Endothelial cell of umbilical vein (primary cell): ENCODE results near the gene GSTM4. TPM values are rescaled to one million over a fixed set of nuclear protein-coding genes. Genes with fewer than 3 reads are reported as not detected.

Source experiments
- BruUV-seq: library from RNA; stranded (reverse); fragments of 400-500 nt; replicated peaks from 2 replicates; lab custom pipeline; 2021; lab: Mats Ljungman, UMichigan
- CTCF ChIA-PET: fragments of 300-600, 350-600 bp; sonication (Branson Sonifier 250); formaldehyde crosslinking; loops from one replicate; lab custom pipeline; 2021; ENCODE audit warnings: antibody characterized with exemption, inconsistent platforms; lab: Charles Lee
- POLR2A ChIA-PET: fragments of 300-600, 350-600 bp; sonication (Branson Sonifier 250); formaldehyde crosslinking; loops from one replicate; lab custom pipeline; 2021; ENCODE audit warnings: antibody characterized with exemption, inconsistent platforms; lab: Charles Lee
- DNase-seq: peaks from one replicate; pipeline ENCODE4 v3.0.0-alpha.2; 2011; ENCODE audit warnings: low read depth, low spot score
- FAIRE-seq: peaks from 2 replicates; lab custom pipeline; 2011; peaks lifted over from hg19 to GRCh38; lab: Jason Lieb, UNC
- H2AFZ ChIP-seq: 2 replicates; pipeline ENCODE4 v1.6.0; 2012; ENCODE audit warnings: low read depth, low read length, control low read depth, inconsistent platforms
- H3K27ac ChIP-seq: 2 replicates; pipeline ENCODE4 v1.5.1; 2011; ENCODE audit warnings: low read depth, mild to moderate bottlenecking, control low read depth, low read length, moderate library complexity; ENCODE audit not compliant: insufficient read depth
- H3K27me3 ChIP-seq, 2 experiments: 2 replicates each; pipeline versions ENCODE4 v1.6.0 to v1.6.1; 2011; ENCODE audit warnings: low read length in 2 of 2, mixed read lengths in 1 of 2; ENCODE audit not compliant: control insufficient read depth in 2 of 2, insufficient read depth in 2 of 2
- H3K36me3 ChIP-seq, 2 experiments: 2 replicates in 1 of 2; 3 replicates in 1 of 2; pipeline ENCODE4 v1.5.1; 2011; ENCODE audit warnings: low read length in 2 of 2, mild to moderate bottlenecking in 1 of 2, moderate library complexity in 1 of 2; ENCODE audit not compliant: control insufficient read depth in 2 of 2, insufficient read depth in 2 of 2; ENCODE audit errors: extremely low read depth in 1 of 2
- H3K4me1 ChIP-seq: 3 replicates; pipeline ENCODE4 v1.5.1; 2011; ENCODE audit warnings: mild to moderate bottlenecking, low read length; ENCODE audit not compliant: control insufficient read depth, insufficient read depth; ENCODE audit errors: extremely low read depth
- H3K4me2 ChIP-seq: 2 replicates; pipeline ENCODE4 v1.6.1; 2011; ENCODE audit warnings: low read length, control low read depth, mixed read lengths; ENCODE audit not compliant: insufficient read depth
- H3K4me3 ChIP-seq, 3 experiments: fragments of 200-600 bp in 1 of 3; sonication (generic), shearing (Covaris generic) in 1 of 3; replicated peaks in 1 of 3; 2 replicates each; pipeline ENCODE4 v1.5.1; 2011 to 2016; ENCODE audit warnings: control low read depth in 3 of 3, low read length in 3 of 3, mild to moderate bottlenecking in 2 of 3, inconsistent platforms in 1 of 3, low read depth in 1 of 3, moderate library complexity in 1 of 3; ENCODE audit not compliant: insufficient read depth in 1 of 3
- H3K79me2 ChIP-seq: 2 replicates; pipeline ENCODE4 v1.6.0; 2012; ENCODE audit warnings: low read length, inconsistent platforms; ENCODE audit not compliant: control insufficient read depth, insufficient read depth
- H3K9ac ChIP-seq: replicated peaks from 2 replicates; pipeline ENCODE3; 2011; ENCODE audit warnings: low read length, control low read depth; ENCODE audit not compliant: insufficient read depth; ENCODE audit errors: extremely low read depth
- H3K9me1 ChIP-seq: replicated peaks from 3 replicates; pipeline ENCODE4 v1.6.0; 2011; ENCODE audit warnings: mild to moderate bottlenecking, low read length; ENCODE audit not compliant: control insufficient read depth, insufficient read depth; ENCODE audit errors: extremely low read depth
- H3K9me3 ChIP-seq: replicated peaks from 2 replicates; pipeline ENCODE4 v1.5.1; 2012; ENCODE audit warnings: low read length, inconsistent platforms; ENCODE audit not compliant: control insufficient read depth, insufficient read depth
- H4K20me1 ChIP-seq: replicated peaks from 2 replicates; pipeline ENCODE3; 2011; ENCODE audit warnings: mild to moderate bottlenecking, low read length; ENCODE audit not compliant: control insufficient read depth, insufficient read depth; ENCODE audit errors: extremely low read depth
- CTCF ChIP-seq, 2 donors: IDR thresholded peaks; 1 replicate in 1 of 2; 2 replicates in 1 of 2; pipeline ENCODE4 v1.5.1; 2011; ENCODE audit warnings: low read length in 2 of 2, mild to moderate bottlenecking in 2 of 2, moderate library complexity in 2 of 2, control low read depth in 1 of 2, inconsistent platforms in 1 of 2, low read depth in 1 of 2; ENCODE audit not compliant: insufficient read depth in 1 of 2; ENCODE audit errors: extremely low read depth in 1 of 2
- EZH2 ChIP-seq: IDR thresholded peaks from 2 replicates; pipeline ENCODE4 v1.6.1; 2012; ENCODE audit warnings: borderline replicate concordance, low read depth, mild to moderate bottlenecking, moderate library complexity, low read length, inconsistent platforms; ENCODE audit not compliant: severe bottlenecking
- FOS ChIP-seq: IDR thresholded peaks from 2 replicates; pipeline ENCODE4 v1.6.1; 2011; ENCODE audit warnings: mild to moderate bottlenecking, low read length, moderate library complexity, borderline replicate concordance; ENCODE audit not compliant: insufficient read depth
- GATA2 ChIP-seq: IDR thresholded peaks from 2 replicates; pipeline ENCODE4 v1.7.0; 2011; ENCODE audit warnings: low read depth, mild to moderate bottlenecking, moderate library complexity, mixed read lengths, low read length; ENCODE audit not compliant: insufficient read length, insufficient read depth
- JUN ChIP-seq: IDR thresholded peaks from 2 replicates; pipeline ENCODE4 v1.6.1; 2011; ENCODE audit warnings: borderline replicate concordance, low read depth; ENCODE audit not compliant: insufficient read length, insufficient read depth
- MAX ChIP-seq: IDR thresholded peaks from 2 replicates; pipeline ENCODE4 v1.6.1; 2011; ENCODE audit not compliant: insufficient read depth, insufficient read length
- MYC ChIP-seq: IDR thresholded peaks from one replicate; pipeline ENCODE4 v1.6.1; 2011; ENCODE audit warnings: mild to moderate bottlenecking, low read depth, low read length
- POLR2A ChIP-seq: IDR thresholded peaks from 2 replicates; pipeline ENCODE4 v1.6.1; 2012; ENCODE audit warnings: low read depth, mild to moderate bottlenecking, control low read depth, low read length
- dilution Hi-C: fragments of 300-500 bp; cut with MboI; formaldehyde crosslinking; loops from one replicate; pipeline ENCODE4 v1.15.0; 2019; ENCODE audit warnings: low sequenced_read_pairs; ENCODE audit not compliant: extremely low pct_ligation_motif_present
- intact Hi-C: fragments of 100-400 bp; cut with micrococcal nuclease; formaldehyde crosslinking; loops from one replicate; pipeline ENCODE4 v1.10.0; 2022
- polyA plus RNA-seq, 4 experiments: library from polyadenylated mRNA; depleted of rRNA in 3 of 4; stranded (reverse) in 3 of 4; unstranded in 1 of 4; fragments of >200 nt; gene quantifications; 2 replicates each; pipeline versions ENCODE4 v1.2.1 to v1.2.3, GENCODE V29; 2011 to 2012; ENCODE audit warnings: missing spikeins in 1 of 4
- total RNA-seq: library from RNA; stranded (reverse); gene quantifications from 2 replicates; pipeline ENCODE4 v1.2.3, GENCODE V29; 2021

GSTM4 gene
- total and polyA plus RNA-seq, 2 donors (not counting 3 experiments of a cell fraction or from before 2014, with no cell fraction given) = 9.5 to 11.6 TPM

- no TSS peak for BruUV-seq
These were observed 18.5 kb upstream of the GSTM4 start for GRCh38 chr1:109637446-109637845.

More at GRCh38 chr1:109637446-109637845, 18.5 kb upstream of the GSTM4 start:
- H3K9me1 ChIP-seq = no peaks in the 10 kb centered on the region
- no peaks in the 10 kb centered on the region for H3K4me1 ChIP-seq
- no peak for TF ChIP-seq MYC
- TF ChIP-seq FOS = no peak
- no peak for TF ChIP-seq POLR2A
- no peak for TF ChIP-seq MAX
- no peak for TF ChIP-seq EZH2
- no peak for TF ChIP-seq JUN
- no peak for TF ChIP-seq CTCF (IDR thresholded peaks at IDR 0.05; ENCODE audit: extremely low read depth in 1 of 2, insufficient read depth in 1 of 2, low read depth in 1 of 2, low read length in 2 of 2)
- TF ChIP-seq GATA2 = no peak
- H3K4me2 ChIP-seq = no peak overlapping the region
- H3K79me2 ChIP-seq = no peaks in the 10 kb centered on the region
- H3K27me3 ChIP-seq = no peaks in the 10 kb centered on the region
- no peaks in the 10 kb centered on the region for H3K9me3 ChIP-seq
- no peaks in the 10 kb centered on the region for H4K20me1 ChIP-seq
- no peak for FAIRE-seq
- intact Hi-C loops = no loop called here
- no peak overlapping the region for H3K27ac ChIP-seq
- H2AFZ ChIP-seq = no peak overlapping the region
- H3K36me3 ChIP-seq = no peaks in the 10 kb centered on the region
- no peak overlapping the region for H3K4me3 ChIP-seq
- CTCF ChIA-PET = interaction anchor here (0.8 to 15.2 kb wide), 6 partner anchors 13 to 135 kb away, joined by 3 to 565 read pairs (median 94); partner anchors contain the start of genes GNAI3 and GSTM1
- no peak for DNase-seq
- POLR2A ChIA-PET = no interaction called here
- no peak overlapping the region for H3K9ac ChIP-seq
- dilution Hi-C loops = no loop called here
